Caco-2 (cell line): ENCODE measurements around the gene MAD2L2. TPM values are rescaled to one million over a fixed set of nuclear protein-coding genes. Genes with fewer than 3 reads are reported as not detected.

Source experiments
- BruUV-seq: library from RNA; stranded (reverse); fragments of 400-500 nt; replicated peaks from 2 replicates; lab custom pipeline; 2021; lab: Mats Ljungman, UMichigan
- CTCF ChIA-PET: fragments of 300-600 bp; sonication (Branson Sonifier 250); formaldehyde crosslinking; loops from one replicate; lab custom pipeline; 2022; ENCODE audit warnings: antibody characterized with exemption; lab: Charles Lee
- POLR2A ChIA-PET: fragments of 300-600 bp; sonication (Branson Sonifier 250); formaldehyde crosslinking; loops from one replicate; lab custom pipeline; 2022; ENCODE audit warnings: antibody characterized with exemption; lab: Charles Lee
- DNase-seq, 2 experiments: peaks; one replicate each; pipeline versions ENCODE4 v3.0.0 to v3.0.0-alpha.2; 2020 to 2022
- H3K27me3 ChIP-seq: replicated peaks from 2 replicates; pipeline ENCODE4 v1.6.0; 2011; ENCODE audit warnings: low read length; ENCODE audit not compliant: control insufficient read depth, insufficient read depth
- H3K36me3 ChIP-seq: 2 replicates; pipeline ENCODE4 v1.5.1; 2011; ENCODE audit warnings: low read length; ENCODE audit not compliant: control insufficient read depth, insufficient read depth
- H3K4me1 ChIP-seq: fragments of 250-450 bp; sonication (Bioruptor Pico); 2 replicates; pipeline ENCODE4 v1.5.1; 2020; ENCODE audit warnings: mild to moderate bottlenecking
- H3K4me3 ChIP-seq: 2 replicates; pipeline ENCODE4 v1.5.1; 2011; ENCODE audit warnings: low read depth, mild to moderate bottlenecking, control low read depth, low read length
- H3K9me3 ChIP-seq: fragments of 250-450 bp; sonication (Bioruptor Pico); 2 replicates; pipeline ENCODE4 v1.5.1; 2020; ENCODE audit warnings: mild to moderate bottlenecking, moderate library complexity
- H3K27ac Mint-ChIP-seq: one replicate; pipeline ENCODE4 v1.8.0; 2022; ENCODE audit warnings: mixed read lengths; ENCODE audit not compliant: unreplicated experiment
- H3K27me3 Mint-ChIP-seq: one replicate; pipeline ENCODE4 v1.8.0; 2022; ENCODE audit warnings: mixed read lengths; ENCODE audit not compliant: insufficient read depth, unreplicated experiment
- H3K36me3 Mint-ChIP-seq: one replicate; pipeline ENCODE4 v1.8.0; 2022; ENCODE audit warnings: mild to moderate bottlenecking, mixed read lengths; ENCODE audit not compliant: insufficient read depth, unreplicated experiment
- H3K4me1 Mint-ChIP-seq: one replicate; pipeline ENCODE4 v1.8.0; 2022; ENCODE audit warnings: low read depth, mixed read lengths; ENCODE audit not compliant: unreplicated experiment
- H3K4me3 Mint-ChIP-seq: one replicate; pipeline ENCODE4 v1.8.0; 2022; ENCODE audit warnings: mild to moderate bottlenecking, moderate library complexity, mixed read lengths; ENCODE audit not compliant: unreplicated experiment
- H3K9me3 Mint-ChIP-seq: one replicate; pipeline ENCODE4 v1.8.0; 2022; ENCODE audit warnings: mixed read lengths; ENCODE audit not compliant: unreplicated experiment
- CTCF ChIP-seq, 2 experiments: fragments of 200-600 bp in 1 of 2; IDR thresholded peaks; 1 replicate in 1 of 2; 2 replicates in 1 of 2; pipeline versions ENCODE4 v1.5.1 to v1.8.0; 2011 to 2022; ENCODE audit warnings: antibody characterized with exemption in 1 of 2, control low read depth in 1 of 2, inconsistent platforms in 1 of 2, low read depth in 1 of 2, low read length in 1 of 2, mild to moderate bottlenecking in 1 of 2, moderate library complexity in 1 of 2; ENCODE audit not compliant: insufficient read depth in 1 of 2, severe bottlenecking in 1 of 2, unreplicated experiment in 1 of 2
- intact Hi-C: fragments of 100-400 bp; cut with micrococcal nuclease; formaldehyde crosslinking; loops from one replicate; pipeline ENCODE4 v1.10.0; 2022; ENCODE audit not compliant: unreplicated experiment
- total RNA-seq: library from RNA; stranded (reverse); gene quantifications from 2 replicates; pipeline ENCODE4 v1.2.3, GENCODE V29; 2022

MAD2L2 gene
- total RNA-seq, 1 experiment from 2014 or later: 49.9 TPM

GRCh38 chr1:11721311-11721710 lies 40.4 kb upstream of the MAD2L2 start:
- ChIA-PET POLR2A (no interaction called here), CTCF (no interaction called here)
- no peaks in the 10 kb centered on the region for H3K27me3 Mint-ChIP-seq
- H3K27ac Mint-ChIP-seq: no peak overlapping the region
- Histone ChIP-seq H3K36me3 (no peaks in the 10 kb centered on the region), H3K4me3 (no peak overlapping the region), H3K27me3 (no peaks in the 10 kb centered on the region), H3K4me1 (no peaks in the 10 kb centered on the region), H3K9me3 (no peaks in the 10 kb centered on the region)
- H3K36me3 Mint-ChIP-seq: no peaks in the 10 kb centered on the region
- H3K4me3 Mint-ChIP-seq: no peak overlapping the region
- no peak for DNase-seq
- H3K9me3 Mint-ChIP-seq: no peaks in the 10 kb centered on the region
- H3K4me1 Mint-ChIP-seq: no peaks in the 10 kb centered on the region
- TF ChIP-seq CTCF (IDR thresholded peaks at IDR 0.05; ENCODE audit: insufficient read depth in 1 of 2, low read depth in 1 of 2, low read length in 1 of 2, severe bottlenecking in 1 of 2, unreplicated experiment in 1 of 2): no peak
- intact Hi-C loops: no loop called here
- BruUV-seq: no TSS peak

GRCh38 chr1:11720525-11720924 lies 39.6 kb upstream of the MAD2L2 start:
- no peaks in the 10 kb centered on the region for H3K36me3 ChIP-seq
- H3K9me3 ChIP-seq: no peaks in the 10 kb centered on the region
- no peaks in the 10 kb centered on the region for H3K4me1 Mint-ChIP-seq
- H3K4me1 ChIP-seq: no peaks in the 10 kb centered on the region
- H3K4me3 ChIP-seq: no peak overlapping the region
- intact Hi-C loops: no loop called here
- no peaks in the 10 kb centered on the region for H3K36me3 Mint-ChIP-seq
- POLR2A ChIA-PET: no interaction called here
- no peak overlapping the region for H3K4me3 Mint-ChIP-seq
- H3K27ac Mint-ChIP-seq: no peak overlapping the region
- H3K27me3 Mint-ChIP-seq: no peaks in the 10 kb centered on the region
- no peaks in the 10 kb centered on the region for H3K27me3 ChIP-seq
- H3K9me3 Mint-ChIP-seq: no peaks in the 10 kb centered on the region
- CTCF ChIA-PET: no interaction called here
- BruUV-seq: no TSS peak
- TF ChIP-seq CTCF (IDR thresholded peaks at IDR 0.05; ENCODE audit: insufficient read depth in 1 of 2, low read depth in 1 of 2, low read length in 1 of 2, severe bottlenecking in 1 of 2, unreplicated experiment in 1 of 2): no peak
- no peak for DNase-seq

- Histone ChIP-seq H3K4me3 (no peak overlapping the region), H3K4me1 (no peaks in the 10 kb centered on the region), H3K9me3 (no peaks in the 10 kb centered on the region), H3K36me3 (no peaks in the 10 kb centered on the region), H3K27me3 (no peaks in the 10 kb centered on the region)
- ChIA-PET POLR2A (no interaction called here), CTCF (interaction anchor here (0.5 to 3.1 kb wide), 8 partner anchors 9 to 264 kb away, joined by 3 to 17 read pairs (median 4); partner anchors contain the start of genes AGTRAP, FBXO2 and FBXO6)
- Mint-ChIP-seq H3K27me3 (no peaks in the 10 kb centered on the region), H3K36me3 (no peaks in the 10 kb centered on the region), H3K27ac (no peak overlapping the region), H3K4me3 (peak overlapping the region; percentile 72), H3K4me1 (no peaks in the 10 kb centered on the region), H3K9me3 (no peaks in the 10 kb centered on the region)
- DNase-seq: no peak
- intact Hi-C loops: no loop called here
- no peak for TF ChIP-seq CTCF (IDR thresholded peaks at IDR 0.05; ENCODE audit: insufficient read depth in 1 of 2, low read depth in 1 of 2, low read length in 1 of 2, severe bottlenecking in 1 of 2, unreplicated experiment in 1 of 2)
- BruUV-seq: no TSS peak
Measured at GRCh38 chr1:11720033-11720376, 39.1 kb upstream of the MAD2L2 start.
